GM23338 (cell line): ENCODE measurements around the gene DCDC2. TPM values are rescaled to one million over a fixed set of nuclear protein-coding genes. Genes with fewer than 3 reads are reported as not detected.
"Not testable (repeated sequence)": the region's sequence is repeated elsewhere in the genome, so short reads cannot be mapped to it uniquely, and the experiment has no call there.

ENCODE experiments used
- ATAC-seq: fragments of 200-7000 bp; cut with Tn5 transposase; 3 replicates; pipeline ENCODE4 v1.9.1; 2020
- DNase-seq: peaks from one replicate; pipeline ENCODE4 v3.0.0-alpha.2; 2015; ENCODE audit warnings: low spot score
- H2AFZ ChIP-seq: fragments of 200-600 bp; sonication (generic); 2 replicates; pipeline ENCODE4 v1.8.0; 2016; ENCODE audit warnings: antibody characterized with exemption, mild to moderate bottlenecking, moderate library complexity
- H3F3A ChIP-seq: fragments of 200-600 bp; sonication (generic); replicated peaks from 2 replicates; pipeline ENCODE4 v1.8.0; 2017; ENCODE audit warnings: antibody characterized with exemption, mixed run types, low read depth
- H3K27ac ChIP-seq: fragments of 200-600 bp; sonication (generic); 2 replicates; pipeline ENCODE4 v1.6.1; 2016; ENCODE audit warnings: low read depth
- H3K27me3 ChIP-seq: fragments of 200-600 bp; sonication (generic); 2 replicates; pipeline ENCODE4 v1.8.0; 2016; ENCODE audit warnings: mild to moderate bottlenecking, mixed run types, moderate library complexity; ENCODE audit not compliant: insufficient read depth
- H3K36me3 ChIP-seq: fragments of 200-600 bp; sonication (generic); 2 replicates; pipeline ENCODE4 v1.8.0; 2016; ENCODE audit warnings: mild to moderate bottlenecking; ENCODE audit not compliant: insufficient read depth
- H3K4me1 ChIP-seq: fragments of 200-600 bp; sonication (generic); 2 replicates; pipeline ENCODE4 v1.8.0; 2016; ENCODE audit warnings: mild to moderate bottlenecking, moderate library complexity; ENCODE audit not compliant: insufficient read depth
- H3K4me2 ChIP-seq: fragments of 200-600 bp; sonication (generic); 2 replicates; pipeline ENCODE4 v1.7.1; 2017; ENCODE audit warnings: mixed run types
- H3K4me3 ChIP-seq: fragments of 200-600 bp; sonication (generic); 2 replicates; pipeline ENCODE4 v1.6.1; 2016; ENCODE audit warnings: mixed run types
- H3K79me2 ChIP-seq: fragments of 200-600 bp; sonication (generic); replicated peaks from 2 replicates; pipeline ENCODE4 v1.8.0; 2017; ENCODE audit warnings: mild to moderate bottlenecking; ENCODE audit not compliant: insufficient read depth
- H3K9me2 ChIP-seq: fragments of 200-600 bp; sonication (generic); 2 replicates; pipeline ENCODE4 v1.8.0; 2017; ENCODE audit not compliant: insufficient read depth
- H4K20me1 ChIP-seq: fragments of 200-600 bp; sonication (generic); replicated peaks from 2 replicates; pipeline ENCODE4 v1.8.0; 2017; ENCODE audit warnings: mild to moderate bottlenecking; ENCODE audit not compliant: insufficient read depth
- H3K27ac Mint-ChIP-seq: 2 replicates; pipeline ENCODE4 v1.8.0; 2020; ENCODE audit warnings: inconsistent platforms, mild to moderate bottlenecking, moderate library complexity, mixed read lengths
- H3K27me3 Mint-ChIP-seq: 3 replicates; pipeline ENCODE4 v1.8.0; 2022; ENCODE audit warnings: low read depth, mild to moderate bottlenecking, moderate library complexity, mixed read lengths, inconsistent platforms; ENCODE audit not compliant: insufficient read depth, poor library complexity
- H3K36me3 Mint-ChIP-seq: 3 replicates; pipeline ENCODE4 v1.8.0; 2021; ENCODE audit warnings: low read depth, mild to moderate bottlenecking, inconsistent platforms, moderate library complexity, mixed read lengths
- H3K4me1 Mint-ChIP-seq: 3 replicates; pipeline ENCODE4 v1.8.0; 2020; ENCODE audit warnings: mild to moderate bottlenecking, inconsistent platforms, mixed read lengths
- H3K4me3 Mint-ChIP-seq: 3 replicates; pipeline ENCODE4 v1.8.0; 2021; ENCODE audit warnings: moderate library complexity, mild to moderate bottlenecking, inconsistent platforms, mixed read lengths
- H3K9me3 Mint-ChIP-seq: 3 replicates; pipeline ENCODE4 v1.8.0; 2020; ENCODE audit warnings: moderate library complexity, mild to moderate bottlenecking, inconsistent platforms, mixed read lengths
- CREB1 ChIP-seq: fragments of 250-450 bp; sonication (Bioruptor Pico); IDR thresholded peaks from 2 replicates; pipeline ENCODE4 v1.5.0; 2020; ENCODE audit warnings: low read depth, mild to moderate bottlenecking, moderate library complexity
- EZH2 ChIP-seq: fragments of 200-600 bp; sonication (generic); IDR thresholded peaks from one replicate; pipeline ENCODE4 v1.8.0; 2017; ENCODE audit warnings: antibody characterized with exemption, mild to moderate bottlenecking, low read depth; ENCODE audit not compliant: unreplicated experiment
- EZH2phosphoT487 ChIP-seq: fragments of 200-600 bp; sonication (generic); IDR thresholded peaks from one replicate; pipeline ENCODE4 v1.8.1; 2018; ENCODE audit warnings: antibody characterized with exemption; ENCODE audit not compliant: unreplicated experiment
- JUNB ChIP-seq: IDR thresholded peaks from one replicate; pipeline ENCODE4 v1.6.1; 2016; ENCODE audit warnings: antibody characterized with exemption; ENCODE audit not compliant: unreplicated experiment
- NANOG ChIP-seq: IDR thresholded peaks from 2 replicates; pipeline ENCODE4 v1.6.1; 2016; ENCODE audit warnings: antibody characterized with exemption, borderline replicate concordance
- POLR2AphosphoS5 ChIP-seq: IDR thresholded peaks from 2 replicates; pipeline ENCODE4 v1.6.1; 2016; ENCODE audit warnings: antibody characterized with exemption, low read depth
- STAT1 ChIP-seq: IDR thresholded peaks from one replicate; pipeline ENCODE4 v1.6.1; 2016; ENCODE audit warnings: antibody characterized with exemption; ENCODE audit not compliant: unreplicated experiment
- ZNF114 ChIP-seq: fragments of 250-450 bp; sonication (Bioruptor Pico); IDR thresholded peaks from 2 replicates; pipeline ENCODE4 v1.5.0; 2020; ENCODE audit warnings: mild to moderate bottlenecking, moderate library complexity
- ZNF331 ChIP-seq: fragments of 250-450 bp; sonication (Bioruptor Pico); IDR thresholded peaks from 2 replicates; pipeline ENCODE4 v1.5.0; 2020; ENCODE audit warnings: low read depth, mild to moderate bottlenecking, moderate library complexity
- polyA plus RNA-seq: library from polyadenylated mRNA; unstranded; fragments of >200 nt; fragmentation: Nextera tagmentation; extraction: Ambion mirVana; gene quantifications from 2 replicates; pipeline ENCODE4 v1.2.1, GENCODE V29; 2016
- total RNA-seq: library from RNA; depleted of rRNA; stranded (reverse); fragments of >200 nt; shearing (Covaris generic); gene quantifications from 2 replicates; pipeline ENCODE4 v1.2.3, GENCODE V29; 2014
- TF ChIP-seq, protein P1 (sequence below): fragments of 250-450 bp; sonication (Bioruptor Pico); IDR thresholded peaks from 2 replicates; pipeline ENCODE4 v1.5.0; 2020; ENCODE audit warnings: mild to moderate bottlenecking, moderate library complexity
- TF ChIP-seq, protein P2 (sequence below): IDR thresholded peaks from 2 replicates; pipeline ENCODE4 v1.6.1; 2016; ENCODE audit warnings: antibody characterized with exemption
- TF ChIP-seq, protein P3 (sequence below), 2 experiments: fragments of 200-600 bp in 1 of 2; sonication (generic) in 1 of 2; conservative IDR thresholded peaks; 2 replicates each; pipeline versions ENCODE4 v1.5.1 to v1.6.1; 2016 to 2017; ENCODE audit warnings: antibody characterized with exemption in 2 of 2, low read depth in 2 of 2, mild to moderate bottlenecking in 2 of 2, moderate library complexity in 1 of 2

The DCDC2 gene
- total and polyA plus RNA-seq, 2 experiments from 2014 or later: 0.59 to 0.79 TPM

DNA sequence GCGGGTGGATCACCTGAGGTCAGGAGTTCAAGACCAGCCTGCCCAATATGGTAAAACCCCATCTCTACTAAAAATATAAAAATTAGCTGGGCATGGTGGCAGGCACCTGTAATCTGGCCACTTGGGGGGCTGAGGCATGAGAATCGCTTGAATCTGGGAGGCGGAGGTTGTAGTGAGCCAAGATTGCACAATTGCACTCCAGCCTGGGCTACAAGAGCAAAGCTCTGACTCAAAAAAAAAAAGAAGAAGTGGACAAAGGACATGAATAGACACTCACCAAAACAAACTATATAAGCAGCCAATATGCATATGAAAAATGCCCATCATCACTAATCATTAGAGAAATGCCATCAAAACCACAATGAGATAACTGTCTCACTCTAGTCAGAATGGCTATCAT lies 121.1 kb downstream of the DCDC2 start:
- peaks cover 19% of the 10 kb centered on the region for H3K36me3 Mint-ChIP-seq
- not testable (repeated sequence) for H3K27ac ChIP-seq, H4K20me1 ChIP-seq, ATAC-seq, H3K9me2 ChIP-seq, H3K4me2 ChIP-seq, H3K27ac Mint-ChIP-seq, H3K36me3 ChIP-seq, DNase-seq, H3K4me3 ChIP-seq, H3K27me3 ChIP-seq, H3K4me1 Mint-ChIP-seq, H2AFZ ChIP-seq, H3K4me1 ChIP-seq, H3F3A ChIP-seq, H3K4me3 Mint-ChIP-seq, H3K79me2 ChIP-seq
- peaks cover 31% of the 10 kb centered on the region for H3K9me3 Mint-ChIP-seq
- peaks cover 18% of the 10 kb centered on the region for H3K27me3 Mint-ChIP-seq

DNA sequence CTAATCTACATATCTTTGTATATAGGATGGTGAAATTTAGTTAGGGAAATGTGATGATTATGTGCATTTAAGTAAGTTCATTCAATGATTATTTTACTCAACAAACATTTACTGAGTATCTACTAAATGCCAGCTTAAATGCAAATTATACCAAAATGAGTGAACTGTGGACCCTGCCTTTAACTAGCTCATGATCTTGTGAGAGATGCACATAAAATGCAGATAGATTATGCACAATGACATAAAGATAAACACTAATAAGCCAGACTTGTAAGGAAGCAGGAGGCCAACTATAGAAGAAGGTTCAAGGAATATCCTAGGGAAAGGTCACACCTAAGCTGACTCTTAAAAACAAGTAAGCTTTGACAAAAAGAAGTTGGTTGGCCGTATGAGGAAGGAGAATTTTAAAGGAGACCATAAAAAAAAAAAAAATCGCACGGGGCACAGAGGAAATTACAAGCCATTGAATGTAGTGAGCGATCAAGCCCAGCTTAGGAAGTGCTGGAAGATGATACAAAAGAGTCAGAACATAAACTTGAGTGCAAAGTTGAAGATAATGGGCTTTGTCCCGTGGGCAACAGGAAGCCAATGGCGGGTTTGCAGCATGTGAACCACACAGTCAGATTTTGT lies 123.9 kb downstream of the DCDC2 start:
- peaks cover 23% of the 10 kb centered on the region for H3K27me3 Mint-ChIP-seq
- no peaks in the 10 kb centered on the region for H3K27me3 ChIP-seq
- no peaks in the 10 kb centered on the region for H3K79me2 ChIP-seq
- peaks cover 27% of the 10 kb centered on the region for H3K9me3 Mint-ChIP-seq
- H3K4me1 Mint-ChIP-seq: peaks cover 5% of the 10 kb centered on the region
- no peak for DNase-seq
- H3F3A ChIP-seq: no peaks in the 10 kb centered on the region
- peaks cover 2% of the 10 kb centered on the region; the same call in 1 of the 2 replicates for H3K9me2 ChIP-seq
- peaks cover 19% of the 10 kb centered on the region for H3K36me3 Mint-ChIP-seq
- H3K27ac Mint-ChIP-seq: no peak overlapping the region
- H3K4me3 ChIP-seq: no peak overlapping the region
- no peaks in the 10 kb centered on the region for H3K36me3 ChIP-seq
- H3K4me1 ChIP-seq: peaks cover 1% of the 10 kb centered on the region
- no peak overlapping the region for H3K4me3 Mint-ChIP-seq
- H2AFZ ChIP-seq: no peak overlapping the region
- no peak overlapping the region for H3K4me2 ChIP-seq
- H4K20me1 ChIP-seq: no peaks in the 10 kb centered on the region
- ATAC-seq: no peak
- no peak overlapping the region for H3K27ac ChIP-seq
- TF ChIP-seq ZNF114 (CRISPR knock-in tag): no peak
- no peak for TF ChIP-seq NANOG
- TF ChIP-seq ZNF331 (CRISPR knock-in tag): no peak
- TF ChIP-seq EZH2: no peak
- no peak for TF ChIP-seq POLR2AphosphoS5
- TF ChIP-seq, protein P1, sequence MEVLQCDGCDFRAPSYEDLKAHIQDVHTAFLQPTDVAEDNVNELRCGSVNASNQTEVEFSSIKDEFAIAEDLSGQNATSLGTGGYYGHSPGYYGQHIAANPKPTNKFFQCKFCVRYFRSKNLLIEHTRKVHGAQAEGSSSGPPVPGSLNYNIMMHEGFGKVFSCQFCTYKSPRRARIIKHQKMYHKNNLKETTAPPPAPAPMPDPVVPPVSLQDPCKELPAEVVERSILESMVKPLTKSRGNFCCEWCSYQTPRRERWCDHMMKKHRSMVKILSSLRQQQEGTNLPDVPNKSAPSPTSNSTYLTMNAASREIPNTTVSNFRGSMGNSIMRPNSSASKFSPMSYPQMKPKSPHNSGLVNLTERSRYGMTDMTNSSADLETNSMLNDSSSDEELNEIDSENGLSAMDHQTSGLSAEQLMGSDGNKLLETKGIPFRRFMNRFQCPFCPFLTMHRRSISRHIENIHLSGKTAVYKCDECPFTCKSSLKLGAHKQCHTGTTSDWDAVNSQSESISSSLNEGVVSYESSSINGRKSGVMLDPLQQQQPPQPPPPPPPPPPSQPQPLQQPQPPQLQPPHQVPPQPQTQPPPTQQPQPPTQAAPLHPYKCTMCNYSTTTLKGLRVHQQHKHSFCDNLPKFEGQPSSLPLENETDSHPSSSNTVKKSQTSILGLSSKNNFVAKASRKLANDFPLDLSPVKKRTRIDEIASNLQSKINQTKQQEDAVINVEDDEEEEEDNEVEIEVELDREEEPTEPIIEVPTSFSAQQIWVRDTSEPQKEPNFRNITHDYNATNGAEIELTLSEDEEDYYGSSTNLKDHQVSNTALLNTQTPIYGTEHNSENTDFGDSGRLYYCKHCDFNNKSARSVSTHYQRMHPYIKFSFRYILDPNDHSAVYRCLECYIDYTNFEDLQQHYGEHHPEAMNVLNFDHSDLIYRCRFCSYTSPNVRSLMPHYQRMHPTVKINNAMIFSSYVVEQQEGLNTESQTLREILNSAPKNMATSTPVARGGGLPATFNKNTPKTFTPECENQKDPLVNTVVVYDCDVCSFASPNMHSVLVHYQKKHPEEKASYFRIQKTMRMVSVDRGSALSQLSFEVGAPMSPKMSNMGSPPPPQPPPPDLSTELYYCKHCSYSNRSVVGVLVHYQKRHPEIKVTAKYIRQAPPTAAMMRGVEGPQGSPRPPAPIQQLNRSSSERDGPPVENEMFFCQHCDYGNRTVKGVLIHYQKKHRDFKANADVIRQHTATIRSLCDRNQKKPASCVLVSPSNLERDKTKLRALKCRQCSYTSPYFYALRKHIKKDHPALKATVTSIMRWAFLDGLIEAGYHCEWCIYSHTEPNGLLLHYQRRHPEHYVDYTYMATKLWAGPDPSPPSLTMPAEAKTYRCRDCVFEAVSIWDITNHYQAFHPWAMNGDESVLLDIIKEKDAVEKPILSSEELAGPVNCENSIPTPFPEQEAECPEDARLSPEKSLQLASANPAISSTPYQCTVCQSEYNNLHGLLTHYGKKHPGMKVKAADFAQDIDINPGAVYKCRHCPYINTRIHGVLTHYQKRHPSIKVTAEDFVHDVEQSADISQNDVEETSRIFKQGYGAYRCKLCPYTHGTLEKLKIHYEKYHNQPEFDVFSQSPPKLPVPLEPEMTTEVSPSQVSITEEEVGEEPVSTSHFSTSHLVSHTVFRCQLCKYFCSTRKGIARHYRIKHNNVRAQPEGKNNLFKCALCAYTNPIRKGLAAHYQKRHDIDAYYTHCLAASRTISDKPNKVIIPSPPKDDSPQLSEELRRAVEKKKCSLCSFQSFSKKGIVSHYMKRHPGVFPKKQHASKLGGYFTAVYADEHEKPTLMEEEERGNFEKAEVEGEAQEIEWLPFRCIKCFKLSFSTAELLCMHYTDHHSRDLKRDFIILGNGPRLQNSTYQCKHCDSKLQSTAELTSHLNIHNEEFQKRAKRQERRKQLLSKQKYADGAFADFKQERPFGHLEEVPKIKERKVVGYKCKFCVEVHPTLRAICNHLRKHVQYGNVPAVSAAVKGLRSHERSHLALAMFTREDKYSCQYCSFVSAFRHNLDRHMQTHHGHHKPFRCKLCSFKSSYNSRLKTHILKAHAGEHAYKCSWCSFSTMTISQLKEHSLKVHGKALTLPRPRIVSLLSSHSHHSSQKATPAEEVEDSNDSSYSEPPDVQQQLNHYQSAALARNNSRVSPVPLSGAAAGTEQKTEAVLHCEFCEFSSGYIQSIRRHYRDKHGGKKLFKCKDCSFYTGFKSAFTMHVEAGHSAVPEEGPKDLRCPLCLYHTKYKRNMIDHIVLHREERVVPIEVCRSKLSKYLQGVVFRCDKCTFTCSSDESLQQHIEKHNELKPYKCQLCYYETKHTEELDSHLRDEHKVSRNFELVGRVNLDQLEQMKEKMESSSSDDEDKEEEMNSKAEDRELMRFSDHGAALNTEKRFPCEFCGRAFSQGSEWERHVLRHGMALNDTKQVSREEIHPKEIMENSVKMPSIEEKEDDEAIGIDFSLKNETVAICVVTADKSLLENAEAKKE (CRISPR knock-in tag): no peak
- TF ChIP-seq CREB1 (CRISPR knock-in tag): no peak
- TF ChIP-seq, protein P2, sequence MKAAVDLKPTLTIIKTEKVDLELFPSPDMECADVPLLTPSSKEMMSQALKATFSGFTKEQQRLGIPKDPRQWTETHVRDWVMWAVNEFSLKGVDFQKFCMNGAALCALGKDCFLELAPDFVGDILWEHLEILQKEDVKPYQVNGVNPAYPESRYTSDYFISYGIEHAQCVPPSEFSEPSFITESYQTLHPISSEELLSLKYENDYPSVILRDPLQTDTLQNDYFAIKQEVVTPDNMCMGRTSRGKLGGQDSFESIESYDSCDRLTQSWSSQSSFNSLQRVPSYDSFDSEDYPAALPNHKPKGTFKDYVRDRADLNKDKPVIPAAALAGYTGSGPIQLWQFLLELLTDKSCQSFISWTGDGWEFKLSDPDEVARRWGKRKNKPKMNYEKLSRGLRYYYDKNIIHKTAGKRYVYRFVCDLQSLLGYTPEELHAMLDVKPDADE: no peak
- no peak for TF ChIP-seq EZH2phosphoT487
- TF ChIP-seq, protein P3, sequence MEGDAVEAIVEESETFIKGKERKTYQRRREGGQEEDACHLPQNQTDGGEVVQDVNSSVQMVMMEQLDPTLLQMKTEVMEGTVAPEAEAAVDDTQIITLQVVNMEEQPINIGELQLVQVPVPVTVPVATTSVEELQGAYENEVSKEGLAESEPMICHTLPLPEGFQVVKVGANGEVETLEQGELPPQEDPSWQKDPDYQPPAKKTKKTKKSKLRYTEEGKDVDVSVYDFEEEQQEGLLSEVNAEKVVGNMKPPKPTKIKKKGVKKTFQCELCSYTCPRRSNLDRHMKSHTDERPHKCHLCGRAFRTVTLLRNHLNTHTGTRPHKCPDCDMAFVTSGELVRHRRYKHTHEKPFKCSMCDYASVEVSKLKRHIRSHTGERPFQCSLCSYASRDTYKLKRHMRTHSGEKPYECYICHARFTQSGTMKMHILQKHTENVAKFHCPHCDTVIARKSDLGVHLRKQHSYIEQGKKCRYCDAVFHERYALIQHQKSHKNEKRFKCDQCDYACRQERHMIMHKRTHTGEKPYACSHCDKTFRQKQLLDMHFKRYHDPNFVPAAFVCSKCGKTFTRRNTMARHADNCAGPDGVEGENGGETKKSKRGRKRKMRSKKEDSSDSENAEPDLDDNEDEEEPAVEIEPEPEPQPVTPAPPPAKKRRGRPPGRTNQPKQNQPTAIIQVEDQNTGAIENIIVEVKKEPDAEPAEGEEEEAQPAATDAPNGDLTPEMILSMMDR (conservative IDR thresholded peaks at IDR 0.05; ENCODE audit: low read depth in 2 of 2): no peak
- no peak for TF ChIP-seq STAT1
- no peak for TF ChIP-seq JUNB
